T-helper 2 cell treated with Interferon-gamma antibody and Interleukin-4, amounts not matched to agents 5 μg/mL and 100 μg/mL, for 36 hours (primary cell): ENCODE results near the gene GRIP1.

ENCODE experiments used
- DNase-seq: peaks from one replicate; pipeline ENCODE4 v3.0.0; 2021; ENCODE audit warnings: low spot score
- H3K27ac Mint-ChIP-seq: one replicate; pipeline ENCODE4 v1.8.0; 2021; ENCODE audit warnings: mild to moderate bottlenecking, mixed read lengths
- H3K27me3 Mint-ChIP-seq: one replicate; pipeline ENCODE4 v1.8.0; 2021; ENCODE audit warnings: low read depth, mixed read lengths
- H3K36me3 Mint-ChIP-seq: one replicate; pipeline ENCODE4 v1.8.0; 2021; ENCODE audit warnings: low read depth, mixed read lengths
- H3K4me1 Mint-ChIP-seq: one replicate; pipeline ENCODE4 v1.8.0; 2021; ENCODE audit warnings: low read depth, mixed read lengths
- H3K4me3 Mint-ChIP-seq: one replicate; pipeline ENCODE4 v1.8.0; 2022; ENCODE audit warnings: mild to moderate bottlenecking, moderate library complexity, mixed read lengths
- H3K9me3 Mint-ChIP-seq: one replicate; pipeline ENCODE4 v1.8.0; 2021; ENCODE audit warnings: mixed read lengths

The GRIP1 gene

DNA sequence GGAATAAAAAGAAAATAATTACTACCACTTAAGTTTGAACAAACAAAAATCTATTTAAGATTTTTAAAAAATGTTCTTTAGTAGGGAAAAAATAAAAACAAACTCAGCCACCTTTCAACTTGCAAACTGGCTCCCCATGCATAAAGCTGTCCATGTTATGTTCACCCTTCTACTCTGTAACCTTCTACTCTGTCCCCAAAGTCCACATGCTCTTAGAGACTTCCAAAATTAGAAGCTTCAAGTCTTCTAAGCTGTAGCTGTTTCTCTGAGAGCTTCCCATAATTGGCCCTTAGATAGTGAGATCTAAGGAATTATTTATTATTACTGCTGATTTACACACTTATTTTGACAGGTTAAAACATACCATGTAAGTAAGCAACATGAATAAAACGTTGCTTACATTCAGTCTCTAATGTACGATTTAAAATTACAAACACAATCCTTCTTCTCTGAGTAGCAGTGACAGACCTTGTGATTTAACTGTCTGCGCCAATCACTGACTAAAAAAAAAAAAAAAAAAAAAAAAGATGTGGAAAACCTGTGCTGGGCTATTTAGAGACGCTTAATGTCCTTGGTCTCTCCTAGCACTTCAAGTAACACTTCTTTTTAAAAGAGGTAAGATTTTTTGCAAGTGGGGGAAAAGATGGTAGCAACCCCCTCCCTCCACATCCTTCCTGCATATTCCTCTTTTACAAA lies 28.3 kb upstream of the GRIP1 start:
- Mint-ChIP-seq H3K36me3 (no peaks in the 10 kb centered on the region), H3K9me3 (no peaks in the 10 kb centered on the region), H3K4me3 (no peak overlapping the region), H3K27me3 (peaks cover 34% of the 10 kb centered on the region), H3K27ac (no peak overlapping the region), H3K4me1 (peaks cover 6% of the 10 kb centered on the region)
- DNase-seq = no peak

DNA sequence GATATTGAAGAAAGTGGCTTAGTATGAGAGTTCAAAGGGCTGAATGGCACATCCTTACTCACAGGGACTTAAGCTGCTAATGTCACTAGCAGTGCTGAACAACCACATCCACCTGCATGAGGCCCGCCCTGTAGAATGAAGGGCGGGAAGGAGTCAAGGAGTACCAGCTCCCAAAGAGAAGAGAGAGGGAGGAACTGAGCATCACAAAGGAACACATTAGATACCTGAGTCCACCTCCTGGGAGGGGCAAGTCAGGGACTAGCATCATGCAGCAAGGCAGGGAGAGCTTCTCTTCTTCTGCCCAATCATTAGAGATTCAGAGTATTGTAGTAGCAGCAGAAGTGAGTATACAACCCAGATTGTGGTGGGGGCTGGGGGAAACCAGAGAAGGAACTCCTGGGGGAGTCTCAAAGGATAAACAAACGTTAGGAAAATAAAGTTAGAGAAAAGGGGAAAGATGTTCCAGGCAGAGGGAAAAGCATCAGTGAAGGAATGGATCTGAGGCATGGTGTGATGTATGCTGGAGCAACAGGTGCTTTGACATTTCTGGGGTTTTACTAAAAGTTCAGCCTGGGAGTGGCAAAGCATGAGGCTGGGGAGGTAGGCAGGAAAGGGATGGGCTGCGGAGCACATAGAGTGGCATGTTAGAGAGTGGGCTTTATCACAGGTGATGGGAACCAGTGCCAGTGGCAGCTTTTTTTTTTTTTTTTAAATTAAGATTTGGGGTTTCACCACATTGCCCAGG lies 21.0 kb upstream of the GRIP1 start:
- Mint-ChIP-seq H3K27me3 (peaks cover 31% of the 10 kb centered on the region), H3K4me1 (no peaks in the 10 kb centered on the region), H3K9me3 (no peaks in the 10 kb centered on the region), H3K27ac (no peak overlapping the region), H3K4me3 (no peak overlapping the region), H3K36me3 (no peaks in the 10 kb centered on the region)
- DNase-seq = no peak

DNA sequence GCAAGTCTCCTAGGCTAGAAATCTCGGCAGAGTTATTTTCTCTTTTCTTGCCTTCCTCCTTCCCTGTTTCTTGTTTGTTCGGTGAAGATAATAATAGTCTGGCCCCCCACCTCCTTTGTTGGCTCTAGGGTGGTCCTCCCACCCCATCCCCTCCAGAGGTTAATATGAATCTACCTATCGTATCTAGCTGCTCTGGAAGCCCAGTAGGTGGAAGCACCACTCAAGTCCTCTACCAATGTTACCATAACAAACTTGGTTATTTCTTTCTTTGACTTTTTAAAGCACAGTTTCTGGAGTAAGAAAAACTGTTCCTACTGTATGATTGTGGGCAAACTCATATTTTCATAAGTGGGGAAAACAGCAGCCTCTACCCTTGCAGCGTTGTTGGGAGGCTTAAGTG lies 19.7 kb upstream of the GRIP1 start:
- peaks cover 30% of the 10 kb centered on the region for H3K27me3 Mint-ChIP-seq
- H3K4me1 Mint-ChIP-seq = no peaks in the 10 kb centered on the region
- H3K9me3 Mint-ChIP-seq = no peaks in the 10 kb centered on the region
- no peaks in the 10 kb centered on the region for H3K36me3 Mint-ChIP-seq
- H3K4me3 Mint-ChIP-seq = no peak overlapping the region
- no peak overlapping the region for H3K27ac Mint-ChIP-seq
- DNase-seq = no peak

DNA sequence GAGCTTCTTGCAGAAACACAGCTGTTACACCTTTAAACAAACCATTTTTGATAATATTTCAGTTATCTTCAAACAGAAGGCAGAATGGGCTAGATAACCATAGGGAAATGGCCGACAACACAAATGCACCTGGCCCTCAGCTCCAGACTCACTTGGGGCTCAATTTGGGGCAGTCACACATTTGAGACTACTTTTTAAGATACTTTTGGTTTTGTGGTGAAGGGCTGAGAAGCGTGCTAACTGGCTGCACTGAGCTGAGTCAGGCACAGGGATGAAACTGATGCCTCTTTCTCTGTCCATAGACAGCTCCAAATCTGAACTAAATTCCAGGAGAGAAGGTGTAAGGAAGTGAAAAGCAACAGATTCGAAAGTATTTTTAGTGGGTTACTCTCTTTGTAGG lies 18.5 kb upstream of the GRIP1 start:
- no peak overlapping the region for H3K27ac Mint-ChIP-seq
- peaks cover 20% of the 10 kb centered on the region for H3K27me3 Mint-ChIP-seq
- no peaks in the 10 kb centered on the region for H3K36me3 Mint-ChIP-seq
- H3K9me3 Mint-ChIP-seq = no peaks in the 10 kb centered on the region
- H3K4me3 Mint-ChIP-seq = no peak overlapping the region
- no peak for DNase-seq
- H3K4me1 Mint-ChIP-seq = no peaks in the 10 kb centered on the region

- no peak for DNase-seq
- Mint-ChIP-seq H3K9me3 (no peaks in the 10 kb centered on the region), H3K4me3 (no peak overlapping the region)
Observed at GRCh38 chr12:66694666-66695613, 16.1 kb upstream of the GRIP1 start.

GRCh38 chr12:66693901-66694513 lies 15.1 kb upstream of the GRIP1 start:
- H3K9me3 Mint-ChIP-seq = no peaks in the 10 kb centered on the region
- DNase-seq = no peak
- H3K36me3 Mint-ChIP-seq = no peaks in the 10 kb centered on the region
- H3K4me3 Mint-ChIP-seq = no peak overlapping the region
- no peak overlapping the region for H3K27ac Mint-ChIP-seq
- no peaks in the 10 kb centered on the region for H3K4me1 Mint-ChIP-seq
- peaks cover 18% of the 10 kb centered on the region for H3K27me3 Mint-ChIP-seq

More at GRCh38 chr12:66694666-66695613, 16.1 kb upstream of the GRIP1 start:
- H3K27ac Mint-ChIP-seq = no peak overlapping the region
- H3K36me3 Mint-ChIP-seq = no peaks in the 10 kb centered on the region
- H3K4me1 Mint-ChIP-seq = no peaks in the 10 kb centered on the region
- H3K27me3 Mint-ChIP-seq = peaks cover 22% of the 10 kb centered on the region

GRCh38 chr12:66692986-66693385 lies 14.1 kb upstream of the GRIP1 start:
- Mint-ChIP-seq H3K4me1 (no peaks in the 10 kb centered on the region), H3K9me3 (no peaks in the 10 kb centered on the region), H3K27me3 (peaks cover 18% of the 10 kb centered on the region), H3K36me3 (no peaks in the 10 kb centered on the region), H3K4me3 (no peak overlapping the region), H3K27ac (no peak overlapping the region)
- no peak for DNase-seq

GRCh38 chr12:66692170-66692569 lies 13.3 kb upstream of the GRIP1 start:
- no peak for DNase-seq
- Mint-ChIP-seq H3K27ac (no peak overlapping the region), H3K36me3 (no peaks in the 10 kb centered on the region), H3K27me3 (peaks cover 14% of the 10 kb centered on the region), H3K4me3 (no peak overlapping the region), H3K9me3 (no peaks in the 10 kb centered on the region), H3K4me1 (no peaks in the 10 kb centered on the region)

DNA sequence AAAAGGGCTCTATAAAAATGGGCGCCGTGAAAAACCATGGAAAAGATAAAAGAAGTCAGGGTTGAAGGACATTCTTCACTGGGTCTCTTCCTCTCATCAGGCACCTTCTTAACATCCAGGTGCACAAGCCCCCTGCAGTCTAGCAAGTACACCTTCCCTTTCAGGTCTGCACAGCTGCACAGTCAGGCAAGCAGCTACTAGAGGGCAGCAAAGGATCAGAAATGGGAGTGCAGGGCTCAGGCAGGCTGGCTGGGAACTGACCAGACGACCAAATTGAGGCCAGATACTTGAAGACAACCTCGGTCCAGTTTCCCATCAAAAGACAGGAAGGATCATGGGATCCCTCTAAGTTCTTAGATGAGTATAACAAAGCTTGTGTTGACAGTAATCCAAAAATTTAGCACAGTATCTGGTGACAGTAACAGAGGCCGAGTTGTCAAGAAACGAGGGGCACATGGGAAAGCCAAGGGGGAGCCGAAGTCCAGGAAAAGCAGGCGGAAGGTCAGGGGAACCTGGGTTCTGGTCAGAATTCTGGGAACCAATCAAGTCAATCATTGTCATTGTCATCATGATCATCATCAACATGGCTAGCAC lies 10.1 kb upstream of the GRIP1 start:
- Mint-ChIP-seq H3K27me3 (peaks cover 17% of the 10 kb centered on the region), H3K9me3 (no peaks in the 10 kb centered on the region), H3K27ac (no peak overlapping the region), H3K4me1 (no peaks in the 10 kb centered on the region), H3K4me3 (no peak overlapping the region), H3K36me3 (no peaks in the 10 kb centered on the region)
- no peak for DNase-seq

GRCh38 chr12:66684222-66684621 lies 5.3 kb upstream of the GRIP1 start:
- DNase-seq = no peak
- Mint-ChIP-seq H3K27ac (no peak overlapping the region), H3K27me3 (peaks cover 14% of the 10 kb centered on the region), H3K36me3 (no peaks in the 10 kb centered on the region), H3K4me1 (no peaks in the 10 kb centered on the region), H3K4me3 (no peak overlapping the region), H3K9me3 (no peaks in the 10 kb centered on the region)

DNA sequence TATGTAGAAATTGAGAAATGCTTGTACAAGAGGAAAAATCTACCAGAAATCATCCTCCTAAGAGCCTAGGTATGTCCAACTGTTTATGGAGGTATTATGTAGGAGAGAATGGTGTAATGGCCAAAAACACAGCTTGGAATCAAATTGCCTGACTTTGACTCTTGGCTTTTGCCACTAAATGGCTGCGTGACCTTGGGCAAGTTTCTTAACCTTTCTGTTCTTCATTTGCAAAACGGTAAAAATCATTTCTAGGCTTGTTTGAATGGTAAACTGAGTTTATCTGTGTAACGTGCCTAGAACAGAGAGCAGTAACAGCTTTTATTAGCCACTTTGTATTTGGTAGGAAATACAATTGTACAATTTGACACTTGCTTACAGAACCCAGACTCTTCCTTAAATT lies 4.9 kb upstream of the GRIP1 start:
- no peaks in the 10 kb centered on the region for H3K36me3 Mint-ChIP-seq
- peaks cover 14% of the 10 kb centered on the region for H3K27me3 Mint-ChIP-seq
- no peaks in the 10 kb centered on the region for H3K9me3 Mint-ChIP-seq
- H3K4me3 Mint-ChIP-seq = no peak overlapping the region
- DNase-seq = no peak
- no peak overlapping the region for H3K27ac Mint-ChIP-seq
- no peaks in the 10 kb centered on the region for H3K4me1 Mint-ChIP-seq

DNA sequence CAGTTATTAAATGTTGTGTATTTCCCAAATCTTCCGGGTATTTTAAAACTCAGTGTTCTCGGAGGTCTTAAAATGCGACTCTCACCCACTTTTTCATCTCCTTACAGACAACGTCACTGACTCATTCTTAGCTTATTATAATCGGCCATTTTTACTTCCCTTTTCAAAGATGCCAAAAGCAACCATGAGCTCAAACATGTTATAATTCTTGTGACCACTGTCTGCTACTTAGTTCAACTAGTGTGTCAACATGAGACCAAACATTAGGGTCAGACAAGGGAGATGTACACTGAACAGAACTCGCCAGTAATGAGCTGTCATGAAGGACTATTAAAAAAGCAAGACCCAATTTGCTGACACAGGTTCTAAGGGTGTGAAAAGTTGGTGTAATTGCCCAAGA lies 4.2 kb upstream of the GRIP1 start:
- Mint-ChIP-seq H3K4me3 (no peak overlapping the region), H3K9me3 (no peaks in the 10 kb centered on the region), H3K27ac (no peak overlapping the region), H3K27me3 (peaks cover 14% of the 10 kb centered on the region), H3K4me1 (no peaks in the 10 kb centered on the region), H3K36me3 (no peaks in the 10 kb centered on the region)
- no peak for DNase-seq

- H3K4me1 Mint-ChIP-seq = no peaks in the 10 kb centered on the region
- H3K4me3 Mint-ChIP-seq = no peak overlapping the region
- no peak overlapping the region for H3K27ac Mint-ChIP-seq
- no peak for DNase-seq
- no peaks in the 10 kb centered on the region for H3K9me3 Mint-ChIP-seq
- H3K36me3 Mint-ChIP-seq = no peaks in the 10 kb centered on the region
- peaks cover 13% of the 10 kb centered on the region for H3K27me3 Mint-ChIP-seq
Observed at GRCh38 chr12:66679461-66680084, 697 bp upstream of the GRIP1 start.
